ENCODE results near the gene CUX1.

DNA sequence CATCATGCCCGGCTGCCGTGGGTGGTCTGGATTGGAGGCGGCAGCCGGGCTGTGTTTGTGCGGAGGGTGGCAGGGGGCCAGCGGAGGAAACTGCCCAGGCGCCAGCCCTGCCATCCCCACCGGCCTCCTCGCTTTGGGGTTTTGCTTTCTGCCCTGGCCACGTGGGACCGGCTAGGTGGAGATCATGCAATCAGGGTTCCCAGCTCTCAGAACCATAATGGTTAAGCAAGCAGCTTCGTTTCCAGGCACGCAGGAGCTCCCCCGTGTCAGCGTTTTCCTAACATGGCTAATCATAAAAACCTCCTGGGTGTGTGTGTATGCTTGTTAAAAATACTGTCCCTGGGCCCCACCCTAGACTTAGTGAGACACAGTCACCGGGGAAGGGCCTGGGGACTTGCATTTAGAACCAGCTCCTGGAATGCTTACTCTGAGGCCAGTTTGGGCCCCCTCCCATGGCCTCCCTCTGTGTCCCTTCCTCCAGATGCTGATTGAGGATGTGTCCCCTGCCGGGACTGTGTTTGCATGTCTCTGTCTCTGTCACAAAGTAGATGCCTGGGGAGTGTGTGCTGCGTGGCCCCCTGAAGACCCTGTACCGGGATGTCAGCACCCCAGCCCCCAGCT is 119.3 kb downstream of the CUX1 start:
- TF ChIP-seq, protein P1, sequence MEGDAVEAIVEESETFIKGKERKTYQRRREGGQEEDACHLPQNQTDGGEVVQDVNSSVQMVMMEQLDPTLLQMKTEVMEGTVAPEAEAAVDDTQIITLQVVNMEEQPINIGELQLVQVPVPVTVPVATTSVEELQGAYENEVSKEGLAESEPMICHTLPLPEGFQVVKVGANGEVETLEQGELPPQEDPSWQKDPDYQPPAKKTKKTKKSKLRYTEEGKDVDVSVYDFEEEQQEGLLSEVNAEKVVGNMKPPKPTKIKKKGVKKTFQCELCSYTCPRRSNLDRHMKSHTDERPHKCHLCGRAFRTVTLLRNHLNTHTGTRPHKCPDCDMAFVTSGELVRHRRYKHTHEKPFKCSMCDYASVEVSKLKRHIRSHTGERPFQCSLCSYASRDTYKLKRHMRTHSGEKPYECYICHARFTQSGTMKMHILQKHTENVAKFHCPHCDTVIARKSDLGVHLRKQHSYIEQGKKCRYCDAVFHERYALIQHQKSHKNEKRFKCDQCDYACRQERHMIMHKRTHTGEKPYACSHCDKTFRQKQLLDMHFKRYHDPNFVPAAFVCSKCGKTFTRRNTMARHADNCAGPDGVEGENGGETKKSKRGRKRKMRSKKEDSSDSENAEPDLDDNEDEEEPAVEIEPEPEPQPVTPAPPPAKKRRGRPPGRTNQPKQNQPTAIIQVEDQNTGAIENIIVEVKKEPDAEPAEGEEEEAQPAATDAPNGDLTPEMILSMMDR (IDR thresholded peaks at IDR 0.05): no peak
- no peak for TF ChIP-seq POLR2A (IDR thresholded peaks at IDR 0.05)

Data from body of pancreas (tissue), 4 donors.